Adrenal gland (tissue), 12 donors: ENCODE data around the gene ATP8B1. TPM values are rescaled to one million over a fixed set of nuclear protein-coding genes. Genes with fewer than 3 reads are reported as not detected.
A peak's percentile ranks its signal among the peaks of the same experiment; 100 is the strongest.

ENCODE experiments used
- DNase-seq, 7 donors: peaks; one replicate each; pipeline ENCODE4 v3.0.0-alpha.2; 2019 to 2020
- H3K27ac ChIP-seq, 5 donors: fragments of 200-600 bp; sonication (generic) in 4 of 5; 1 replicate in 3 of 5; 2 replicates in 2 of 5; pipeline versions ENCODE4 v1.5.1 to v1.8.0; 2016 to 2020; ENCODE audit warnings: mild to moderate bottlenecking in 1 of 5
- H3K27me3 ChIP-seq: fragments of 200-600 bp; 2 replicates; pipeline ENCODE4 v1.8.0; 2021
- H3K36me3 ChIP-seq, 2 donors: fragments of 200-600 bp; replicated peaks in 1 of 2; 1 replicate in 1 of 2; 2 replicates in 1 of 2; pipeline versions ENCODE4 v1.5.1 to v1.8.0; 2018 to 2022
- H3K4me1 ChIP-seq, 2 donors: fragments of 200-600 bp; replicated peaks in 1 of 2; 1 replicate in 1 of 2; 2 replicates in 1 of 2; pipeline versions ENCODE4 v1.5.1 to v1.8.0; 2018 to 2021
- H3K4me3 ChIP-seq, 4 donors: fragments of 200-600 bp; sonication (generic) in 3 of 4; one replicate each; pipeline ENCODE4 v1.5.1; 2016 to 2018
- H3K9me3 ChIP-seq, 3 donors: fragments of 200-600 bp; sonication (generic) in 1 of 3; replicated peaks in 1 of 3; 1 replicate in 2 of 3; 2 replicates in 1 of 3; pipeline versions ENCODE4 v1.5.1 to v1.8.0; 2016 to 2021
- POLR2A ChIP-seq, 2 donors: fragments of 450-650 bp; IDR thresholded peaks; one replicate each; pipeline ENCODE4 v1.6.1; 2017; ENCODE audit warnings: antibody characterized with exemption in 2 of 2, mild to moderate bottlenecking in 2 of 2, moderate library complexity in 1 of 2
- WGBS, 4 donors: extraction: QIAGEN DNeasy Blood & Tissue Kit in 2 of 4; methylation state at CpG; one replicate each; pipeline versions ENCODE4 v1.1.5 to v1.1.7; 2013 to 2017; 5-methylcytosine and 5-hydroxymethylcytosine counted together
- intact Hi-C, 2 donors: fragments of 100-400 bp; cut with DNase I; formaldehyde crosslinking; loops; one replicate each; pipeline versions ENCODE4 v1.14.1 to v1.15.0; 2022 to 2023
- polyA plus RNA-seq, 3 donors: library from polyadenylated mRNA; stranded (reverse); fragments of 200-250 nt in 2 of 3; fragments of 350-450 nt in 1 of 3; fragmentation: Illumina TruSeq in 1 of 3; extraction: RNeasy Lipid Tissue Mini Kit (QIAGEN cat#74804) in 1 of 3; gene quantifications; one replicate each; pipeline ENCODE4 v1.2.3, GENCODE V29; 2013 to 2014
- total RNA-seq, 9 donors: library from RNA; depleted of rRNA in 4 of 9; stranded (reverse); fragments of >200 nt in 4 of 9; fragments of 120-200 nt in 1 of 9; fragmentation: NEBNext Ultra II Directional in 1 of 9; extraction: Animal tissue kit (Norgen Biotek cat#: 25700) in 1 of 9; gene quantifications; one replicate each; pipeline versions ENCODE4 v1.1.0 to v1.2.4, GENCODE V29; 2013 to 2023
- TF ChIP-seq, protein P1 (sequence below), 6 experiments: fragments of 450-650 bp in 4 of 6; fragments of 200-600 bp in 2 of 6; sonication (generic) in 1 of 6; IDR thresholded peaks; 1 replicate in 5 of 6; 2 replicates in 1 of 6; pipeline versions ENCODE4 v1.5.1 to v1.8.0; 2016 to 2021; ENCODE audit warnings: antibody characterized with exemption in 6 of 6, mild to moderate bottlenecking in 2 of 6, moderate library complexity in 1 of 6
- donor health status: healthy with polysubstance abuse.
- donor health status: Bipolar disorder and iron deficiency.
- donor health status: DM: yes; HTN: yes; CAD: no.
- donor health status: DM: no; HTN: no; CAD: no.
- donor health status: DM: no; HTN: no; CAD: no.
- donor health status: DM: yes; HTN: yes; CAD: no.

The ATP8B1 gene
- total and polyA plus RNA-seq, 12 donors = 4.3 to 42.5 (median 14.4) TPM

GRCh38 chr18:57764087-57764486 lies 39.0 kb downstream of the ATP8B1 start:
- Histone ChIP-seq H3K36me3 (no peaks in the 10 kb centered on the region), H3K4me3 (no peak overlapping the region), H3K4me1 (peaks cover 9 to 18% of the 10 kb centered on the region in 2 donors), H3K9me3 (no peaks in the 10 kb centered on the region), H3K27me3 (no peaks in the 10 kb centered on the region), H3K27ac (no peak overlapping the region)
- TF ChIP-seq, protein P1, sequence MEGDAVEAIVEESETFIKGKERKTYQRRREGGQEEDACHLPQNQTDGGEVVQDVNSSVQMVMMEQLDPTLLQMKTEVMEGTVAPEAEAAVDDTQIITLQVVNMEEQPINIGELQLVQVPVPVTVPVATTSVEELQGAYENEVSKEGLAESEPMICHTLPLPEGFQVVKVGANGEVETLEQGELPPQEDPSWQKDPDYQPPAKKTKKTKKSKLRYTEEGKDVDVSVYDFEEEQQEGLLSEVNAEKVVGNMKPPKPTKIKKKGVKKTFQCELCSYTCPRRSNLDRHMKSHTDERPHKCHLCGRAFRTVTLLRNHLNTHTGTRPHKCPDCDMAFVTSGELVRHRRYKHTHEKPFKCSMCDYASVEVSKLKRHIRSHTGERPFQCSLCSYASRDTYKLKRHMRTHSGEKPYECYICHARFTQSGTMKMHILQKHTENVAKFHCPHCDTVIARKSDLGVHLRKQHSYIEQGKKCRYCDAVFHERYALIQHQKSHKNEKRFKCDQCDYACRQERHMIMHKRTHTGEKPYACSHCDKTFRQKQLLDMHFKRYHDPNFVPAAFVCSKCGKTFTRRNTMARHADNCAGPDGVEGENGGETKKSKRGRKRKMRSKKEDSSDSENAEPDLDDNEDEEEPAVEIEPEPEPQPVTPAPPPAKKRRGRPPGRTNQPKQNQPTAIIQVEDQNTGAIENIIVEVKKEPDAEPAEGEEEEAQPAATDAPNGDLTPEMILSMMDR (IDR thresholded peaks at IDR 0.05) = no peak
- no peak for TF ChIP-seq POLR2A (IDR thresholded peaks at IDR 0.05)
- DNase-seq = no peak
- intact Hi-C loops = no loop called here
- 91 to 98% (median 97%) methylated on average over 8 of the region's 8 CpGs for WGBS, 4 donors

- H3K4me3 ChIP-seq = no peak overlapping the region
- H3K27me3 ChIP-seq = no peaks in the 10 kb centered on the region
- WGBS, 4 donors = 39 to 47% (median 42%) methylated on average over 2 of the region's 2 CpGs
- TF ChIP-seq POLR2A (IDR thresholded peaks at IDR 0.05) = no peak
- TF ChIP-seq, protein P1 (IDR thresholded peaks at IDR 0.05) = no peak
- intact Hi-C loops = no loop called here
- H3K4me1 ChIP-seq = peaks cover 0 to 6% of the 10 kb centered on the region in 2 donors
- no peaks in the 10 kb centered on the region for H3K36me3 ChIP-seq
- no peaks in the 10 kb centered on the region for H3K9me3 ChIP-seq
- H3K27ac ChIP-seq = peak overlapping the region in 3 of 5 donors; percentile 22 to 71 (median 29)
- no peak for DNase-seq
These were observed 40.4 kb downstream of the ATP8B1 start for GRCh38 chr18:57762686-57763085.

- no peak for DNase-seq
- H3K4me1 ChIP-seq = peaks cover 0 to 5% of the 10 kb centered on the region in 2 donors
- H3K27ac ChIP-seq = no peak overlapping the region
- intact Hi-C loops = no loop called here
- H3K4me3 ChIP-seq = no peak overlapping the region
- TF ChIP-seq, protein P1 (IDR thresholded peaks at IDR 0.05) = no peak
- no peak for TF ChIP-seq POLR2A (IDR thresholded peaks at IDR 0.05)
- H3K27me3 ChIP-seq = no peaks in the 10 kb centered on the region
- 83 to 95% (median 90%) methylated on average over 13 of the region's 13 CpGs for WGBS, 4 donors
- no peaks in the 10 kb centered on the region for H3K9me3 ChIP-seq
- H3K36me3 ChIP-seq = no peaks in the 10 kb centered on the region
These were observed 43.5 kb downstream of the ATP8B1 start for GRCh38 chr18:57759650-57760049.

DNA sequence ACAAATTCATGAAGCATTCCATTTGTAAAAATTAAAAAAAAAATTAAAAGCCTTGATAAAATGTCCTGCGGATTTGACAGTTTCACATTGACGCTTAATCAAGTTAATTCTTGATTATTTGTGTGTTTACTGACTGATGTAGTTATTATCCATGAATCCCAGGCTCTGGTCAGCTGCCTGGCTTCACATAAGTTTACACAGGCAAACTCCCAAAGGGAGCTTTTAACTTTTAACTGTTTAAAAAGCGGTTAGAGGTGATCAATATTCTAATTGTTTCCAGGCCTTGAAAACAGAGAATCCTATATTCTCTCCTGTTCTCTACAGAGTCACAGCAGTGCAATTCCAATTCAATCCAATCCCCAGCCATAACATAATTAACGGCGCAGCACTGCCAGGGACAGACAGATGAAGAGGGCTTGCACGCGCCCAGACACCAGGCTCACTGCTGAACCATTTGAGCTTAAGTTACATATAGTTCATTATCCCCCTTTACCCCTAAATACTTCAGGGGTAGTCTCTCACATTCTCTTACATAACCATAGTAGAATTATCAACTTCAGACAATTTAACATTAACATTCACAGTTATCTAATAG lies 47.5 kb downstream of the ATP8B1 start:
- 72 to 90% (median 83%) methylated on average over 7 of the region's 7 CpGs for WGBS, 4 donors
- no peaks in the 10 kb centered on the region for H3K27me3 ChIP-seq
- no peak for DNase-seq
- H3K4me1 ChIP-seq = peaks cover 0 to 6% of the 10 kb centered on the region in 2 donors
- intact Hi-C loops = no loop called here
- no peaks in the 10 kb centered on the region for H3K9me3 ChIP-seq
- no peak overlapping the region for H3K27ac ChIP-seq
- H3K4me3 ChIP-seq = no peak overlapping the region
- H3K36me3 ChIP-seq = no peaks in the 10 kb centered on the region
- TF ChIP-seq, protein P1 (IDR thresholded peaks at IDR 0.05) = no peak
- TF ChIP-seq POLR2A (IDR thresholded peaks at IDR 0.05) = no peak
